Prostate gland (tissue), 2 donors: ENCODE data around the gene TSHZ2.

Experiments
- CTCF ChIP-seq, 4 experiments: fragments of 200-600 bp in 2 of 4; fragments of 450-650 bp in 2 of 4; sonication (generic) in 2 of 4; IDR thresholded peaks; 1 replicate in 3 of 4; 2 replicates in 1 of 4; pipeline ENCODE4 v1.5.1; 2016 to 2019; ENCODE audit warnings: antibody characterized with exemption in 4 of 4, mild to moderate bottlenecking in 2 of 4, moderate library complexity in 2 of 4
- POLR2A ChIP-seq: fragments of 450-650 bp; IDR thresholded peaks from one replicate; pipeline ENCODE4 v1.6.1; 2016; ENCODE audit warnings: antibody characterized with exemption, mild to moderate bottlenecking
- POLR2AphosphoS5 ChIP-seq: sonication (generic); formaldehyde crosslinking; IDR thresholded peaks from one replicate; pipeline ENCODE4 v1.6.1; 2017; ENCODE audit warnings: antibody characterized with exemption

GRCh38 chr20:53355790-53356189, 383.6 kb downstream of the TSHZ2 start:
- TF ChIP-seq CTCF (IDR thresholded peaks at IDR 0.05) (no peak), POLR2AphosphoS5 (no peak), POLR2A (no peak)
